ENCODE data around the gene RAD51B. TPM values are rescaled to one million over a fixed set of nuclear protein-coding genes. Genes with fewer than 3 reads are reported as not detected.

Gene RAD51B
- total RNA-seq, 1 experiment from 2014 or later: 14.2 TPM

GRCh38 chr14:68341411-68342212 lies 522.0 kb downstream of the RAD51B start:
- H3K4me1 Mint-ChIP-seq: peaks cover 56% of the 10 kb centered on the region
- ChIA-PET CTCF (no interaction called here), POLR2A (no interaction called here)
- peaks cover 17% of the 10 kb centered on the region for H3K36me3 Mint-ChIP-seq
- peak overlapping the region; percentile 81 for H3K27ac Mint-ChIP-seq
- H3K4me3 Mint-ChIP-seq: no peak overlapping the region
- TF ChIP-seq EMX1 (CRISPR knock-in tag; IDR thresholded peaks at IDR 0.05) (no peak), HMGA2 (CRISPR knock-in tag; IDR thresholded peaks at IDR 0.05) (no peak), ZMAT4 (CRISPR knock-in tag; IDR thresholded peaks at IDR 0.05) (no peak), IRF2 (CRISPR knock-in tag; IDR thresholded peaks at IDR 0.05; ENCODE audit: borderline replicate concordance, low read depth) (no peak), ZNF425 (CRISPR knock-in tag; conservative IDR thresholded peaks at IDR 0.05) (no peak), TP53 (CRISPR knock-in tag; IDR thresholded peaks at IDR 0.05) (no peak), ZNF396 (CRISPR knock-in tag; IDR thresholded peaks at IDR 0.05; ENCODE audit: borderline replicate concordance) (no peak), NR2C2 (CRISPR knock-in tag; IDR thresholded peaks at IDR 0.05) (no peak), KAT7 (CRISPR knock-in tag; IDR thresholded peaks at IDR 0.05; ENCODE audit: borderline replicate concordance) (no peak), ZNF317 (CRISPR knock-in tag; IDR thresholded peaks at IDR 0.05; ENCODE audit: borderline replicate concordance, low read depth) (no peak), ELF4 (CRISPR knock-in tag; IDR thresholded peaks at IDR 0.05; ENCODE audit: low read depth) (no peak), PRDM15 (CRISPR knock-in tag; IDR thresholded peaks at IDR 0.05) (no peak), ZNF121 (CRISPR knock-in tag; IDR thresholded peaks at IDR 0.05) (no peak)
- 0 out of 2 replicates have a peak, but pooled peaks cover under 1% of the 10 kb centered on the region for H3K27me3 Mint-ChIP-seq (ENCODE audit: low read depth)
- ATAC-seq (no peak), DNase-seq (ENCODE audit: low spot score) (no peak)
- H3K9me3 Mint-ChIP-seq: peaks cover 16% of the 10 kb centered on the region

- DNase-seq (ENCODE audit: low spot score): no peak
- H3K4me1 Mint-ChIP-seq: peaks cover 59% of the 10 kb centered on the region
- H3K9me3 Mint-ChIP-seq: peaks cover 21% of the 10 kb centered on the region
- POLR2A ChIA-PET: no interaction called here
- no peak overlapping the region; the same call in 1 of the 2 replicates for H3K27ac Mint-ChIP-seq
- no peak overlapping the region for H3K4me3 Mint-ChIP-seq
- peaks cover 22% of the 10 kb centered on the region for H3K36me3 Mint-ChIP-seq
- CTCF ChIA-PET: no interaction called here
- H3K27me3 Mint-ChIP-seq (ENCODE audit: low read depth): peaks cover 5% of the 10 kb centered on the region
- ATAC-seq: no peak
- no peak for TF ChIP-seq ZNF219 (CRISPR knock-in tag; IDR thresholded peaks at IDR 0.05; ENCODE audit: borderline replicate concordance)
Measured at GRCh38 chr14:68342216-68342763, 522.7 kb downstream of the RAD51B start.

GRCh38 chr14:68343534-68344118 lies 524.0 kb downstream of the RAD51B start:
- ATAC-seq (peak; percentile 62), DNase-seq (ENCODE audit: low spot score) (no peak)
- CTCF ChIA-PET: no interaction called here
- TF ChIP-seq ETV6 (CRISPR knock-in tag; IDR thresholded peaks at IDR 0.05): 0 out of 2 replicates have a peak, but pooled peaks have one; percentile 43
- TF ChIP-seq E2F5 (CRISPR knock-in tag; IDR thresholded peaks at IDR 0.05): no peak
- peaks cover 5% of the 10 kb centered on the region for H3K27me3 Mint-ChIP-seq (ENCODE audit: low read depth)
- H3K27ac Mint-ChIP-seq: peak overlapping the region; percentile 74
- H3K36me3 Mint-ChIP-seq: peaks cover 19% of the 10 kb centered on the region
- peaks cover 16% of the 10 kb centered on the region for H3K9me3 Mint-ChIP-seq
- H3K4me3 Mint-ChIP-seq: no peak overlapping the region
- POLR2A ChIA-PET: no interaction called here
- peaks cover 59% of the 10 kb centered on the region for H3K4me1 Mint-ChIP-seq
